ENCODE measurements around the gene CTNNAL1. TPM values are rescaled to one million over a fixed set of nuclear protein-coding genes. Genes with fewer than 3 reads are reported as not detected.

The CTNNAL1 gene
- total RNA-seq, 1 donor from 2014 or later, result 16.4 TPM

DNA sequence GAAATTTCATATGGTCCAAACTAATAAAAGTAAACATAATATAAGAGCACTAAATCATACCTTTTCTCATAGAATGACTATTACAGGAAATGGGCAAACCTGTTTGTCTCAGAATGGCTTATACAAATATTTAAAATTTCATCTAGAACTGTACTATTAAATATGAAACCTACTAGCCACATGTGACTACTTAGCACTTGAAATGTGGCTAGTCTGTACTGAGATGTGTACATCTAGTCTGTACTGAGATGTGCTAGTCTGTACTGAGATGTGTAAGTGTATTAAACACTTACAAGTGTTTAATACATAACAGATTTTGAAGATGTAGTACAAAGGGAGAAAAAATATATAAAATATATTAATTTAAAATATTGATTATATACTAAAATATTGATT, 56.7 kb downstream of the CTNNAL1 start:
- Histone ChIP-seq H3K4me3 (no peak overlapping the region), H3K27me3 (no peaks in the 10 kb centered on the region), H3K36me3 (peaks cover 0 to 4% of the 10 kb centered on the region in 2 donors), H3K4me1 (no peaks in the 10 kb centered on the region), H3K27ac (no peak overlapping the region), H3K9me3 (no peaks in the 10 kb centered on the region)
- TF ChIP-seq, protein P1, sequence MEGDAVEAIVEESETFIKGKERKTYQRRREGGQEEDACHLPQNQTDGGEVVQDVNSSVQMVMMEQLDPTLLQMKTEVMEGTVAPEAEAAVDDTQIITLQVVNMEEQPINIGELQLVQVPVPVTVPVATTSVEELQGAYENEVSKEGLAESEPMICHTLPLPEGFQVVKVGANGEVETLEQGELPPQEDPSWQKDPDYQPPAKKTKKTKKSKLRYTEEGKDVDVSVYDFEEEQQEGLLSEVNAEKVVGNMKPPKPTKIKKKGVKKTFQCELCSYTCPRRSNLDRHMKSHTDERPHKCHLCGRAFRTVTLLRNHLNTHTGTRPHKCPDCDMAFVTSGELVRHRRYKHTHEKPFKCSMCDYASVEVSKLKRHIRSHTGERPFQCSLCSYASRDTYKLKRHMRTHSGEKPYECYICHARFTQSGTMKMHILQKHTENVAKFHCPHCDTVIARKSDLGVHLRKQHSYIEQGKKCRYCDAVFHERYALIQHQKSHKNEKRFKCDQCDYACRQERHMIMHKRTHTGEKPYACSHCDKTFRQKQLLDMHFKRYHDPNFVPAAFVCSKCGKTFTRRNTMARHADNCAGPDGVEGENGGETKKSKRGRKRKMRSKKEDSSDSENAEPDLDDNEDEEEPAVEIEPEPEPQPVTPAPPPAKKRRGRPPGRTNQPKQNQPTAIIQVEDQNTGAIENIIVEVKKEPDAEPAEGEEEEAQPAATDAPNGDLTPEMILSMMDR (IDR thresholded peaks at IDR 0.05), result no peak
- intact Hi-C loops (cut with DNase I), result no loop called here
- DNase-seq (ENCODE audit: low spot score in 2 of 2), result no peak

DNA sequence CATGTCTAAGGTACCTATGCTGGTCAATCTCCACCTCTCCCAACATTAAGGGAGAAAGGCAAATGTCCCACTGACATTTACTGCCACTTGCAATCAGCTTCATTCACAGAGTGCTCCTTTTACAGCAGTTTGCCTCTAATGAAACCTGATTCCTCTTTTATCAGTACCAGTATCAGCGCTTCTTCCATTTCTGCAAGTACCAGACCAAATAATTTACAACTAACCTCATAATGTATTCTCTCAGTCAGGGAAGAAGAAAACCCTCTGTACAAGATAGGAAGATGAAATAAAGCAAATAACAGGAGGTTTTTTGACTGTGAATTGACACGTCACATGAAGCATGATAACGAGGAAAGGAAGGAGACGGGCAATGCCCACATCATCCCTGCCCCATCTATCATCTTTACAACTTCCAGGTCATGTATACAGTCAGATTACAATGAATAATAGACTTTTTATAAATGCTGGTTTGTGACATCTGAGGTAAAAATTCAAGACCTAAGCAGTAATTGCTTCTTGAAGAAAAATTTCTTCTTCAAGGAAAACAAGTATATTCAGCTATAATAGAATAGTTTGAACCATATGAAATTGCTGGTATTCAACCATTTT, 57.2 kb downstream of the CTNNAL1 start:
- H3K36me3 ChIP-seq, result peaks cover 0 to 4% of the 10 kb centered on the region in 2 donors
- no peaks in the 10 kb centered on the region for H3K27me3 ChIP-seq
- intact Hi-C loops (cut with DNase I), result no loop called here
- DNase-seq (ENCODE audit: low spot score in 2 of 2), result no peak
- H3K4me1 ChIP-seq, result no peaks in the 10 kb centered on the region
- no peaks in the 10 kb centered on the region for H3K9me3 ChIP-seq
- TF ChIP-seq, protein P1 (IDR thresholded peaks at IDR 0.05), result no peak
- H3K4me3 ChIP-seq, result no peak overlapping the region
- no peak overlapping the region for H3K27ac ChIP-seq

DNA sequence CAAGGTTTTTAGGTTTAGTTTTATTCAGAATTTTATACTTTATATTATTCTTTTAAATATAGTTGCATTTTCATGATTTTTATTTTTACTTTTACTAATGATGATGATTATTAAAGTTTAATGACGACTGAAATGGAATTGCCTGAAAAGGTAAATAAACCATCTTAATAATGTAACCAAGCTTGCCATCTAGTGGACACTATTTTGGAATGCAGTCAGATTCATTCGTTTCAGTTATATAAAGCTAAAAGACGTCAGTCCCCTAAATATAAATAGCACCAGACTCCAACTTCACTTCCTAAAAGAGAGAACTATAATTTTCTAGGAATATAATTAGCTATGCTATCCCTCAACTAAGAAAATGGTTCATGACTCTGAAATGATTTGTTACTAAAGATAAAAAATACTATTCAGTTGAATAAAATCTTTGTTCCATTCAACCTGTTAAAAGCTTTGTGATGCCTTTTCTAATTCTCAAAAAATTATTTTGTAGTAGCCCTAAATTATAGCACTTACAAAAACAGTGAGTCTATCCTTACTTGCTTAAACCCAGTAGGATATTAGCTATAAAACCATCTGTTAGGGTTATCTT, 59.2 kb downstream of the CTNNAL1 start:
- intact Hi-C loops (cut with DNase I), result loop anchor here (2.0 to 5.0 kb wide), 2 partner anchors 21 to 58 kb away; partner anchors contain the start of gene CTNNAL1
- peak overlapping the region; percentile 78 to 79 for H3K27ac ChIP-seq
- no peak for DNase-seq (ENCODE audit: low spot score in 2 of 2)
- H3K4me1 ChIP-seq, result no peaks in the 10 kb centered on the region
- H3K36me3 ChIP-seq, result no peaks in the 10 kb centered on the region
- H3K27me3 ChIP-seq, result no peaks in the 10 kb centered on the region
- H3K4me3 ChIP-seq, result peak overlapping the region in 1 of 2 donors; percentile 11
- no peaks in the 10 kb centered on the region for H3K9me3 ChIP-seq
- TF ChIP-seq, protein P1 (IDR thresholded peaks at IDR 0.05), result peak; percentile 60 to 68 (median 64)

DNA sequence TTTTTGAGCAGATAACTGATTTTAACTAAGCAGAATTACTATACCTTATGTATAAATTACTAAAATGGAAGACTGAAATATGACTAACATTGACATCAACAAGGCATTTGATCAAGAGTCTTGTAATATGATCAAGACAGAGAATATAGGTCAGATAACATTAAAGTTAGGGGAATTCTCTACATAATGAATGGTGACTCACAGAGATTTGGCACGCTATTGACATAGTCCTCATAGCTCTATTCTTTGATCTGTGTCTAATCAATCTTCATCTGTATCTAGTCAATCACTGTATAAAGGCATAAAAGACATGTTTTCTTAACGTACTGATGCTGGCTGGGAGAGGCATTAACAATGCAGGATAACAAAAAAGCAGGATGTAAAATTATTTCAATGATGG, 61.7 kb downstream of the CTNNAL1 start:
- TF ChIP-seq, protein P1 (IDR thresholded peaks at IDR 0.05), result no peak
- DNase-seq (ENCODE audit: low spot score in 2 of 2), result no peak
- H3K27ac ChIP-seq, result no peak overlapping the region
- no peaks in the 10 kb centered on the region for H3K27me3 ChIP-seq
- intact Hi-C loops (cut with DNase I), result loop anchor here (5.0 kb wide), 1 partner anchor 61 kb away; the partner anchor contains the start of gene CTNNAL1
- H3K4me3 ChIP-seq, result no peak overlapping the region
- H3K36me3 ChIP-seq, result no peaks in the 10 kb centered on the region
- H3K9me3 ChIP-seq, result no peaks in the 10 kb centered on the region
- no peaks in the 10 kb centered on the region for H3K4me1 ChIP-seq

DNA sequence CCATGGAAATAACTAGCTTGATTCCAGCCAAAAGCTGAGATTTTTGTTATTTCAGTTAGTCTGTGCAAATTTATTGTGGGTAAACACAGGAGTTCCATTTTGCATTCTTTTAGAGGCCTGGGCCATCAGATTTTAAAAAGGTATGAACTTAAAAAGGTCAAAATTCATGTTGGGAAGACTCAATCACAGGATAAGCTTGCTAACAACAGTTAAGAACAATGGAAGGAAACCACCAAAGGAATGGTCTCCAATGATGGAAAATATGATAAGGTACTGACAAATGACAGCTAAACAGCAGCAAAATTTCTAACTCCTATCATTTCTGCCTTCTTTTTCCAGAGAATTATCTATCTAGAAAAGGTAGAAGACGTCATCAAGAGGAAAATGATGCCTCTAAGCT, 63.1 kb downstream of the CTNNAL1 start:
- DNase-seq (ENCODE audit: low spot score in 2 of 2), result no peak
- TF ChIP-seq, protein P1 (IDR thresholded peaks at IDR 0.05), result no peak
- intact Hi-C loops (cut with DNase I), result loop anchor here (5.0 kb wide), 1 partner anchor 62 kb away; the partner anchor contains the start of gene CTNNAL1

More for the DNA sequence above, 63.1 kb downstream of the CTNNAL1 start:
- no peaks in the 10 kb centered on the region for H3K36me3 ChIP-seq
- no peak overlapping the region for H3K4me3 ChIP-seq
- H3K27ac ChIP-seq, result no peak overlapping the region
- no peaks in the 10 kb centered on the region for H3K27me3 ChIP-seq
- no peaks in the 10 kb centered on the region for H3K9me3 ChIP-seq
- H3K4me1 ChIP-seq, result no peaks in the 10 kb centered on the region

Measured in ascending aorta (tissue), 2 donors.